ENCODE data around the gene ENTPD8.
A peak's percentile ranks its signal among the peaks of the same experiment; 100 is the strongest.
"Not testable (repeated sequence)": the region's sequence is repeated elsewhere in the genome, so short reads cannot be mapped to it uniquely, and the experiment has no call there.

ENTPD8 gene

DNA sequence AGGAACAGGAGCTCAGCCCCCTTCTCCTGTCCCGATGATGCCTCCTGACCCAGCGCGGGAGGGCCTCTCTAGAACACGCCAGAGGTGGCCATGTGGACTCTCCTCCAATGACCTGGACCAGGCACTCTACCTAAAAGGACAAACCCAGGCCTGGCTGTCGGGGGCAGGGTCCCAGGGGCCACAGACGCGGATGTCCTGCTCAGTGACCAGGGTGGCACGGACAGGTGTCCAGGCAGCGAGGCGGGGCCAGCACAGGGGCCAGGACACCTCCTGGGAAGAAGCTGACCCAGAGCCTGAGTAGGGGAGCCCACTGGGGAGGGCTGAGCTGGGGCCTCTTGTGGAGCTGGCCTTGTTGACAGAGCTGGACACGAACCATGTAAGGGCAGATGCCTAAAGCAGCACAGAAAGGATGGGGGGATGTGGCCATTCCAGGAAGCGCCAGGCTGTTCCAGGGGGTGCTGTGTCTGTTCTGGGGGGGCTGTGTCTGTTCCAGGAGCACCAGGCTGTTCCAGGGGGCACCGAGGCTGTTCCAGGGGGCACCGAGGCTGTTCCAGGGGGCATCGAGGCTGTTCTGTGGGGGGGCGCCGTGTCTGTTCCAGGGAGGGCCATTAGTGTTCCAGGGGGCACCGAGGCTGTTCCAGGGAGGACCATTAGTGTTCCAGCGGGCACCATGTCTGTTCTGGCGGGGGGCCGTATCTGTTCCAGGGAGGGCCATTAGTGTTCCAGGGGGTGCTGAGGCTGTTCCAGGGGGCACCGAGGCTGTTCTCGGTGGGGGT lies 48.7 kb downstream of the ENTPD8 start:
- Histone ChIP-seq H3K27ac (ENCODE audit: low read depth, low read length) (no peak overlapping the region), H3K9ac (ENCODE audit: low read depth in 1 of 2, low read length in 2 of 2) (no peak overlapping the region), H3K36me3 (ENCODE audit: control insufficient read depth in 1 of 2, insufficient read depth in 2 of 2, low read length in 2 of 2) (peaks cover 0 to 11% of the 10 kb centered on the region in 2 donors), H3K27me3 (ENCODE audit: control insufficient read depth in 1 of 2, insufficient read depth in 2 of 2, low read length in 2 of 2) (no peaks in the 10 kb centered on the region), H3K4me3 (ENCODE audit: low read depth in 1 of 2, low read length in 2 of 2) (no peak overlapping the region), H3K9me3 (ENCODE audit: control insufficient read depth in 1 of 2, low read length in 2 of 2) (no peaks in the 10 kb centered on the region), H3K4me1 (ENCODE audit: control insufficient read depth in 1 of 2, insufficient read depth in 2 of 2, low read length in 2 of 2) (peaks cover 0 to 3% of the 10 kb centered on the region in 2 donors)

- Histone ChIP-seq H3K9me3 (ENCODE audit: control insufficient read depth in 1 of 2, low read length in 2 of 2) (no peaks in the 10 kb centered on the region), H3K9ac (ENCODE audit: low read depth in 1 of 2, low read length in 2 of 2) (peak overlapping the region in 1 of 2 donors; percentile 7), H3K27me3 (ENCODE audit: control insufficient read depth in 1 of 2, insufficient read depth in 2 of 2, low read length in 2 of 2) (no peaks in the 10 kb centered on the region), H3K4me1 (ENCODE audit: control insufficient read depth in 1 of 2, insufficient read depth in 2 of 2, low read length in 2 of 2) (peaks cover 0 to 3% of the 10 kb centered on the region in 2 donors), H3K36me3 (ENCODE audit: control insufficient read depth in 1 of 2, insufficient read depth in 2 of 2, low read length in 2 of 2) (peaks cover 0 to 11% of the 10 kb centered on the region in 2 donors), H3K4me3 (ENCODE audit: low read depth in 1 of 2, low read length in 2 of 2) (no peak overlapping the region), H3K27ac (ENCODE audit: low read depth, low read length) (peak overlapping the region; percentile 20)
Measured at GRCh38 chr9:137391411-137391754, 49.8 kb downstream of the ENTPD8 start.

GRCh38 chr9:137390553-137391410 lies 50.4 kb downstream of the ENTPD8 start:
- no peak overlapping the region for H3K4me3 ChIP-seq (ENCODE audit: low read depth in 1 of 2, low read length in 2 of 2)
- H3K9ac ChIP-seq (ENCODE audit: low read depth in 1 of 2, low read length in 2 of 2): peak overlapping the region in 1 of 2 donors; percentile 7
- peaks cover 0 to 3% of the 10 kb centered on the region in 2 donors for H3K4me1 ChIP-seq (ENCODE audit: control insufficient read depth in 1 of 2, insufficient read depth in 2 of 2, low read length in 2 of 2)
- peak overlapping the region; percentile 20 for H3K27ac ChIP-seq (ENCODE audit: low read depth, low read length)
- H3K27me3 ChIP-seq (ENCODE audit: control insufficient read depth in 1 of 2, insufficient read depth in 2 of 2, low read length in 2 of 2): no peaks in the 10 kb centered on the region
- no peaks in the 10 kb centered on the region for H3K9me3 ChIP-seq (ENCODE audit: control insufficient read depth in 1 of 2, low read length in 2 of 2)
- peaks cover 0 to 11% of the 10 kb centered on the region in 2 donors for H3K36me3 ChIP-seq (ENCODE audit: control insufficient read depth in 1 of 2, insufficient read depth in 2 of 2, low read length in 2 of 2)

GRCh38 chr9:137389428-137389746 lies 51.8 kb downstream of the ENTPD8 start:
- Histone ChIP-seq H3K9ac (ENCODE audit: low read depth in 1 of 2, low read length in 2 of 2) (no peak overlapping the region), H3K27me3 (ENCODE audit: control insufficient read depth in 1 of 2, insufficient read depth in 2 of 2, low read length in 2 of 2) (no peaks in the 10 kb centered on the region), H3K27ac (ENCODE audit: low read depth, low read length) (no peak overlapping the region), H3K9me3 (ENCODE audit: control insufficient read depth in 1 of 2, low read length in 2 of 2) (no peaks in the 10 kb centered on the region), H3K4me1 (ENCODE audit: control insufficient read depth in 1 of 2, insufficient read depth in 2 of 2, low read length in 2 of 2) (peaks cover 0 to 3% of the 10 kb centered on the region in 2 donors), H3K36me3 (ENCODE audit: control insufficient read depth in 1 of 2, insufficient read depth in 2 of 2, low read length in 2 of 2) (peaks cover 0 to 11% of the 10 kb centered on the region in 2 donors), H3K4me3 (ENCODE audit: low read depth in 1 of 2, low read length in 2 of 2) (no peak overlapping the region)

GRCh38 chr9:137388589-137389427 lies 52.3 kb downstream of the ENTPD8 start:
- peaks cover 0 to 11% of the 10 kb centered on the region in 2 donors for H3K36me3 ChIP-seq (ENCODE audit: control insufficient read depth in 1 of 2, insufficient read depth in 2 of 2, low read length in 2 of 2)
- H3K4me1 ChIP-seq (ENCODE audit: control insufficient read depth in 1 of 2, insufficient read depth in 2 of 2, low read length in 2 of 2): peaks cover 0 to 3% of the 10 kb centered on the region in 2 donors
- H3K9ac ChIP-seq (ENCODE audit: low read depth in 1 of 2, low read length in 2 of 2): no peak overlapping the region
- no peak overlapping the region for H3K27ac ChIP-seq (ENCODE audit: low read depth, low read length)
- H3K4me3 ChIP-seq (ENCODE audit: low read depth in 1 of 2, low read length in 2 of 2): no peak overlapping the region
- H3K9me3 ChIP-seq (ENCODE audit: control insufficient read depth in 1 of 2, low read length in 2 of 2): no peaks in the 10 kb centered on the region
- H3K27me3 ChIP-seq (ENCODE audit: control insufficient read depth in 1 of 2, insufficient read depth in 2 of 2, low read length in 2 of 2): no peaks in the 10 kb centered on the region

DNA sequence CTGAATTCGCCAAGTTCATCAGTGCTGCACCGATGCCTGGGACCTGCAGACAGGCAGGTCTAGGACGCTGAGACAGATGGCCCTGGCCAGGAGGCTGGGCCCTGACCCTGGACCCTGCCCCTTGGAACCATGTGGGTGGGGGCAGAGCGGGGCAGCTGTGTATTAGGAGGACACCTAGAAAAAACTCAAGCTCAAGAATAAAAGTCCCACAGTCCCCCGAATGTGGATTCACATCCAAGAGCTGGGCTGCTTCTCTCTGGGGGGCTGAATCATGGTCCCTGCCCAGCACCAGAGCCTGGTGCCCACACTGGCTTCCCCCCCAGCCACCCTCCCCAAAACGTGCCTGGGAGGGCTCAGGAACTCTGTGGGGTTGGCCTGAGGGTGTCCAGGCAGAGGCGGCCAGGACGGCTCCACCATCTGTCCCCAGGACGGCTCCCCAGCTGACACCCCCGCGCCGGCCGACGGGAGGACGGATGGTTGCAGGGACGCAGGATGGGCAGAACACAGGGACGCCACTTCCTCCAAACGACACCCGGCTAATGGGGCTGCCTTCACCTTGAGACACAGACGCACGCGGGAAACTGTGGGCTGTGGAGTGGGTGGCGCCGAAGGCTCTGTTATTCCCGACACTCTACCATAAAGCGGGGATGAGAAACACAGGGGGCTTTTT lies 53.1 kb downstream of the ENTPD8 start:
- no peaks in the 10 kb centered on the region for H3K9me3 ChIP-seq (ENCODE audit: control insufficient read depth in 1 of 2, low read length in 2 of 2)
- H3K4me1 ChIP-seq (ENCODE audit: control insufficient read depth in 1 of 2, insufficient read depth in 2 of 2, low read length in 2 of 2): peaks cover 0 to 3% of the 10 kb centered on the region in 2 donors
- no peak overlapping the region for H3K4me3 ChIP-seq (ENCODE audit: low read depth in 1 of 2, low read length in 2 of 2)
- peak overlapping the region; percentile 42 for H3K27ac ChIP-seq (ENCODE audit: low read depth, low read length)
- H3K36me3 ChIP-seq (ENCODE audit: control insufficient read depth in 1 of 2, insufficient read depth in 2 of 2, low read length in 2 of 2): peaks cover 0 to 11% of the 10 kb centered on the region in 2 donors
- H3K9ac ChIP-seq (ENCODE audit: low read depth in 1 of 2, low read length in 2 of 2): no peak overlapping the region
- no peaks in the 10 kb centered on the region for H3K27me3 ChIP-seq (ENCODE audit: control insufficient read depth in 1 of 2, insufficient read depth in 2 of 2, low read length in 2 of 2)

DNA sequence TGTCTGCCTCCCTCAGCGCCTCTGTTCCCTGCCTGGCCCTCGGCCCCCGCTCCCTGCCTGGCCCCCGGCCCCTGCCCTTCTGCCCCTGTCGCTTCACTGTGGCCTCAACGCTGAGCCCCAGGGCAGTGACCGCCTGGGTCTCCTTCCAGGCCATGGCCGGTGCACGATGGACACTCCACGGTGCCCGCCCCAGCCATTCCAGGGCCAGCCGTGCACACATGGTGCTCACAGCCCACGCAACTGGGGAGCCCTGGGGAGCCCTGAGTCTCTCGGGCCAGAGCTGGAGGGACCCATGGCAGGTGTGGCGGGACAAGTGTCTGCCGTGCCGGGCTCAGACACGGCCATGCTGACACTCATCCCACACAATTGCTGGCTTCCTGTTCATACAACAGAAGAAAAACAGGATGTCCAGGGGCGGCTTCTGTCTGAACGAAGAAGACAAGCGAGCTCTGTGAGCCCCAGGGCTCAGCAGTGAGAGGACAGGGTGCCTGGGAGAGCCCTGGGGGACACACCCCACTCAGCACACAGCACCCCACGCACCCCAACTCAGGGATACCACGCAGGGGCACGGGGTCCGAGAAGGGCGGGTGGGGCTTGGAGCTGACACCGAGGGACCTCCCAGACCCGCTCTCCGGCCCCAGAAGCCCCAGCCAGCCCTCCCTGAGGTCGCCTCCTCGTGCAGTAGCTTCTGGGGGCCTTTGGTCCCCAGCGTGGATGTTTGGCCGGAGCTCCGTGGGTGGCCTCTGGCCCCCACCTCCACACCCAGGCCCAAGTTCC lies 53.9 kb downstream of the ENTPD8 start:
- H3K27ac ChIP-seq (ENCODE audit: low read depth, low read length): peak overlapping the region; percentile 42
- H3K9ac ChIP-seq (ENCODE audit: low read depth in 1 of 2, low read length in 2 of 2): no peak overlapping the region
- H3K9me3 ChIP-seq (ENCODE audit: control insufficient read depth in 1 of 2, low read length in 2 of 2): no peaks in the 10 kb centered on the region
- H3K4me1 ChIP-seq (ENCODE audit: control insufficient read depth in 1 of 2, insufficient read depth in 2 of 2, low read length in 2 of 2): peaks cover 0 to 3% of the 10 kb centered on the region in 2 donors
- peaks cover 0 to 9% of the 10 kb centered on the region in 2 donors for H3K36me3 ChIP-seq (ENCODE audit: control insufficient read depth in 1 of 2, insufficient read depth in 2 of 2, low read length in 2 of 2)
- H3K4me3 ChIP-seq (ENCODE audit: low read depth in 1 of 2, low read length in 2 of 2): no peak overlapping the region
- no peaks in the 10 kb centered on the region for H3K27me3 ChIP-seq (ENCODE audit: control insufficient read depth in 1 of 2, insufficient read depth in 2 of 2, low read length in 2 of 2)

GRCh38 chr9:137386507-137387113 lies 54.5 kb downstream of the ENTPD8 start:
- not testable (repeated sequence) for H3K9ac ChIP-seq (ENCODE audit: low read depth in 1 of 2, low read length in 2 of 2); H3K27me3 ChIP-seq (ENCODE audit: control insufficient read depth in 1 of 2, insufficient read depth in 2 of 2, low read length in 2 of 2); H3K27ac ChIP-seq (ENCODE audit: low read depth, low read length); H3K36me3 ChIP-seq (ENCODE audit: control insufficient read depth in 1 of 2, insufficient read depth in 2 of 2, low read length in 2 of 2); H3K4me3 ChIP-seq (ENCODE audit: low read depth in 1 of 2, low read length in 2 of 2); H3K9me3 ChIP-seq (ENCODE audit: control insufficient read depth in 1 of 2, low read length in 2 of 2); H3K4me1 ChIP-seq (ENCODE audit: control insufficient read depth in 1 of 2, insufficient read depth in 2 of 2, low read length in 2 of 2)

Measured in duodenal mucosa (tissue), 2 donors.